Upper lobe of left lung (tissue), 4 donors: ENCODE measurements around the gene OR51E1.

Experiments
- CTCF ChIP-seq, 6 experiments: fragments of 450-650 bp in 4 of 6; fragments of 200-600 bp in 2 of 6; sonication (generic) in 2 of 6; IDR thresholded peaks; one replicate each; pipeline ENCODE4 v1.5.1; 2016 to 2019; ENCODE audit warnings: antibody characterized with exemption in 6 of 6
- EP300 ChIP-seq, 4 donors: sonication (generic); formaldehyde crosslinking; IDR thresholded peaks; one replicate each; pipeline ENCODE4 v1.5.1; 2017; ENCODE audit warnings: antibody characterized with exemption in 4 of 4, control low read depth in 2 of 4
- POLR2A ChIP-seq, 4 donors: fragments of 450-650 bp; IDR thresholded peaks; one replicate each; pipeline ENCODE4 v1.5.1; 2016 to 2017; ENCODE audit warnings: antibody characterized with exemption in 4 of 4, mild to moderate bottlenecking in 2 of 4
- POLR2AphosphoS5 ChIP-seq, 2 donors: sonication (generic); formaldehyde crosslinking; IDR thresholded peaks; one replicate each; pipeline ENCODE4 v1.5.1; 2017; ENCODE audit warnings: antibody characterized with exemption in 2 of 2

- TF ChIP-seq CTCF (IDR thresholded peaks at IDR 0.05) (no peak), POLR2AphosphoS5 (IDR thresholded peaks at IDR 0.05) (no peak), EP300 (IDR thresholded peaks at IDR 0.05) (no peak), POLR2A (IDR thresholded peaks at IDR 0.05) (no peak)
Observed at GRCh38 chr11:4610258-4610935, 33.4 kb upstream of the OR51E1 start.
